ENCODE measurements around the gene MRPL37.
A peak's percentile ranks its signal among the peaks of the same experiment; 100 is the strongest.

The MRPL37 gene

GRCh38 chr1:54265126-54265525 is 65.2 kb downstream of the MRPL37 start:
- TF ChIP-seq INSM2 (tag by site-specific recombination; IDR thresholded peaks at IDR 0.05): no peak
- peak; percentile 77 for TF ChIP-seq EGR2 (tag by site-specific recombination; IDR thresholded peaks at IDR 0.05; ENCODE audit: low read depth)
- no peak for TF ChIP-seq ZFP3 (tag by site-specific recombination; IDR thresholded peaks at IDR 0.05; ENCODE audit: low read depth)
- no peak for TF ChIP-seq ZNF416 (tag by site-specific recombination; IDR thresholded peaks at IDR 0.05)
- TF ChIP-seq ZNF157 (tag by site-specific recombination; IDR thresholded peaks at IDR 0.05): no peak
- TF ChIP-seq ZBTB17 (tag by site-specific recombination; IDR thresholded peaks at IDR 0.05): no peak
- TF ChIP-seq ZNF518A (tag by site-specific recombination; conservative IDR thresholded peaks at IDR 0.05; ENCODE audit: low read depth): no peak
- TF ChIP-seq ZNF16 (tag by site-specific recombination; IDR thresholded peaks at IDR 0.05; ENCODE audit: low read depth): no peak
- no peak for TF ChIP-seq ZNF623 (tag by site-specific recombination; IDR thresholded peaks at IDR 0.05)
- no peak for TF ChIP-seq ZNF548 (tag by site-specific recombination; IDR thresholded peaks at IDR 0.05)
- TF ChIP-seq ZFHX2 (tag by site-specific recombination; conservative IDR thresholded peaks at IDR 0.05): peak; percentile 71
- no peak for TF ChIP-seq SETDB1 (IDR thresholded peaks at IDR 0.05; ENCODE audit: insufficient read length, low read length)
- no peak for TF ChIP-seq ZNF175 (tag by site-specific recombination; IDR thresholded peaks at IDR 0.05)
- no peak for TF ChIP-seq ZNF670 (tag by site-specific recombination; IDR thresholded peaks at IDR 0.05; ENCODE audit: low read depth)
- POLR2A ChIA-PET: no interaction called here
- Histone ChIP-seq H3K36me3 (ENCODE audit: control insufficient read depth in 2 of 2, insufficient read depth in 1 of 2, low read length in 2 of 2) (peaks cover 0 to 3% of the 10 kb centered on the region in 2 experiments; a peak in 1 of 3 replicates), H3K4me1 (ENCODE audit: control insufficient read depth, insufficient read depth, low read length) (no peaks in the 10 kb centered on the region), H3K27ac (ENCODE audit: extremely low read depth, low read depth, low read length) (no peak overlapping the region), H3K9me3 (ENCODE audit: control insufficient read depth, insufficient read depth, low read depth, low read length) (no peaks in the 10 kb centered on the region), H3K4me3 (ENCODE audit: low read depth, low read length) (no peak overlapping the region)
- CTCF ChIA-PET: no interaction called here

- Histone ChIP-seq H3K9me3 (ENCODE audit: control insufficient read depth, insufficient read depth, low read depth, low read length) (no peaks in the 10 kb centered on the region), H3K4me1 (ENCODE audit: control insufficient read depth, insufficient read depth, low read length) (no peaks in the 10 kb centered on the region), H3K4me3 (ENCODE audit: low read depth, low read length) (no peak overlapping the region), H3K36me3 (ENCODE audit: control insufficient read depth in 2 of 2, insufficient read depth in 1 of 2, low read length in 2 of 2) (peaks cover 0 to 3% of the 10 kb centered on the region in 2 experiments; a peak in 1 of 3 replicates), H3K27ac (ENCODE audit: extremely low read depth, low read depth, low read length) (no peak overlapping the region)
- ChIA-PET POLR2A (no interaction called here), CTCF (no interaction called here)
- TF ChIP-seq ZNF223 (tag by site-specific recombination; IDR thresholded peaks at IDR 0.05) (no peak), ZNF202 (tag by site-specific recombination; IDR thresholded peaks at IDR 0.05; ENCODE audit: borderline replicate concordance) (no peak), ZNF529 (tag by site-specific recombination; IDR thresholded peaks at IDR 0.05; ENCODE audit: insufficient replicate concordance) (no peak), HOXA7 (CRISPR knock-in tag; IDR thresholded peaks at IDR 0.05; ENCODE audit: borderline replicate concordance) (no peak), ZNF558 (tag by site-specific recombination; IDR thresholded peaks at IDR 0.05) (no peak), ZNF624 (tag by site-specific recombination; IDR thresholded peaks at IDR 0.05) (no peak), PRDM4 (tag by site-specific recombination; IDR thresholded peaks at IDR 0.05) (no peak), GFI1B (tag by site-specific recombination; IDR thresholded peaks at IDR 0.05) (no peak), GLIS1 (tag by site-specific recombination; IDR thresholded peaks at IDR 0.05) (no peak), ZNF221 (tag by site-specific recombination; IDR thresholded peaks at IDR 0.05; ENCODE audit: borderline replicate concordance) (no peak), ZNF2 (tag by site-specific recombination; IDR thresholded peaks at IDR 0.05) (no peak), ZNF10 (tag by site-specific recombination; IDR thresholded peaks at IDR 0.05) (no peak), ZNF621 (tag by site-specific recombination; IDR thresholded peaks at IDR 0.05) (no peak)
Measured at GRCh38 chr1:54265659-54266058, 65.7 kb downstream of the MRPL37 start.

Measured in HEK293 (cell line).